Heart right ventricle (tissue), 16 donors: Measurements from ENCODE around the gene FHIT. TPM values are rescaled to one million over a fixed set of nuclear protein-coding genes. Genes with fewer than 3 reads are reported as not detected.

Experiments used
- ATAC-seq, 8 donors: fragments of 200-7000 bp; cut with Tn5 transposase; one replicate each; pipeline ENCODE4 v1.9.1; 2020; ENCODE audit warnings: mild to moderate bottlenecking in 8 of 8, moderate library complexity in 8 of 8, moderate number of reproducible peaks in 1 of 8
- DNase-seq, 2 donors: peaks; one replicate each; pipeline ENCODE4 v3.0.0-alpha.2; 2020
- H3K27ac ChIP-seq, 10 donors: fragments of 200-600 bp; sonication (generic) in 2 of 10; one replicate each; pipeline versions ENCODE4 v1.5.0 to v1.8.0; 2020 to 2022; ENCODE audit warnings: mild to moderate bottlenecking in 3 of 10
- H3K27me3 ChIP-seq, 7 donors: fragments of 200-600 bp; one replicate each; pipeline ENCODE4 v1.8.0; 2021 to 2022; ENCODE audit warnings: mild to moderate bottlenecking in 2 of 7
- H3K36me3 ChIP-seq, 9 donors: fragments of 200-600 bp; sonication (generic) in 1 of 9; one replicate each; pipeline versions ENCODE4 v1.5.0 to v1.8.0; 2020 to 2022; ENCODE audit warnings: mild to moderate bottlenecking in 2 of 9
- H3K4me1 ChIP-seq, 9 donors: fragments of 200-600 bp; sonication (generic) in 1 of 9; one replicate each; pipeline versions ENCODE4 v1.5.0 to v1.8.0; 2020 to 2022; ENCODE audit warnings: mild to moderate bottlenecking in 4 of 9
- H3K4me3 ChIP-seq, 10 donors: fragments of 200-600 bp; sonication (generic) in 2 of 10; one replicate each; pipeline versions ENCODE4 v1.5.0 to v1.8.0; 2020 to 2022; ENCODE audit warnings: mild to moderate bottlenecking in 7 of 10, moderate library complexity in 2 of 10
- H3K9me3 ChIP-seq, 11 donors: fragments of 200-600 bp in 10 of 11; sonication (generic) in 2 of 11; one replicate each; pipeline versions ENCODE4 v1.5.0 to v1.8.0; 2013 to 2022; ENCODE audit warnings: mild to moderate bottlenecking in 2 of 11, control low read depth in 1 of 11, moderate library complexity in 1 of 11
- CTCF ChIP-seq, 9 donors: fragments of 200-600 bp; sonication (generic) in 2 of 9; IDR thresholded peaks; one replicate each; pipeline versions ENCODE4 v1.5.0 to v1.8.0; 2021 to 2022; ENCODE audit warnings: antibody characterized with exemption in 9 of 9, mild to moderate bottlenecking in 5 of 9, moderate library complexity in 1 of 9
- WGBS, 2 donors: extraction: QIAGEN DNeasy Blood & Tissue Kit; methylation state at CpG; one replicate each; pipeline ENCODE4 v1.1.7; 2013; ENCODE audit warnings: inconsistent platforms in 1 of 2; 5-methylcytosine and 5-hydroxymethylcytosine counted together
- intact Hi-C, 10 donors: fragments of 100-400 bp; cut with DNase I; formaldehyde crosslinking; loops; one replicate each; pipeline versions ENCODE4 v1.11.1 to v1.14.2; 2022
- polyA plus RNA-seq, 2 donors: library from polyadenylated mRNA; stranded (reverse); fragments of 200-250 nt; gene quantifications; one replicate each; pipeline ENCODE4 v1.2.3, GENCODE V29; 2013
- total RNA-seq, 10 donors: library from RNA; stranded (reverse); fragmentation: NEBNext Ultra II Directional in 3 of 10; extraction: Animal tissue kit (Norgen Biotek cat#: 25700) in 3 of 10; gene quantifications; one replicate each; pipeline versions ENCODE4 v1.2.1 to v1.2.4, GENCODE V29; 2021 to 2023
- donor health status: Arrhythmogenic right ventricular cardiomyopathy.
- donor health status: ischemic (EF 13 %, LVEDD 7.1; RV severe dilation, severe dysfunction).
- donor health status: healthy with polysubstance abuse.
- donor health status: DM: no; HTN: yes; CAD: no.
- donor health status: DM: no; HTN: no; CAD: no.
- donor health status: ischemic (EF 25% LVEDD 6.9; RV normal size, moderate dysfunction).
- donor health status: ischemic (EF 25% LVEDD 5.7; RV mildly dilated, moderate dysfunction).
- donor health status: healthy.
- donor health status: DM: yes; HTN: yes; CAD: no.
- donor health status: Ischemic cardiomyopathy.
- donor health status: ischemic (EF 35%, LVEDD 5.7; RV mildly dilated, moderate dysfunction).
- donor health status: nonischemic (EF 11% LVEDD 7.7; RV severe dilation, severe dysfunction).
- donor health status: DM: yes; HTN: yes; CAD: no.
- donor health status: PGD.
- donor health status: ischemic (EF 29% LVEDD 5.4; RV normal size, mild dysfunction).
- donor health status: nonischemic (EF 23%, LVEDD 6.1; RV moderate dilation, normal function).

Gene FHIT
- total and polyA plus RNA-seq, 12 donors, result 4.7 to 25.5 (median 18.3) TPM

DNA sequence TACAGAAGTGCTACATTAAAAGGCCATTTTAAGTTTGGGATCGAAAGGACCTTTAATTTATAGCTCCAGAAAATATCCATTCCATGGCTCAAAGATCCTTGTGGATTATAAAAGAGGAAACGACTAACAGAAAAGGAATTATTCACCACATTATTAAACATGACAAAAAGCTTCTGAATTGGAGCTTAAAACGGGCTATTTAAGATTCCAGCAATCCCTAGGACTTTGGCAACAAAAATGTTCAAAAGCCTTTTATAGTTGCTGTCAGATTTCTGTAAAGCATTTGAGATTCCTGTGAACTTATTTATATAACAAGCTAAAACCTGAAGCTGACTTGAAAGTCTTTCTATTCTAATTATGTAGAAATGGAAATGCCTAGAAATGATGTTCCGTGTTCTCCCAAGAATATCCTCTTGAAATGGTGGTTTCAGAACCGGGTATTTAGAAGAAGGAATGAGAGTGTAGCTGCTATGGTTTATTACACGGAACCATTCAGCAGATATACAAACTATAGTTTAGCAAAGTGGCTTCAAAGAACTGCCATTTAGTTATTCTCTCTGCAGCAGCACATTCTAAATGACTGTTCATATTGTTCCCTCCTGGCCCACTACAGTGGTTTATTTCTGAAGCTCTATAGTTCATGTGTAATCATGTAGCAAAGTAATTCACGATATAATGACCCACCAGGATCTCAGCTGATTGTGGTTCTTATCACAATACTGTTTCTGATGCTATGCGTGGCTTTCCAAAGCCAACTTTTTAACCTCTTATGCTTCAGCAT is 961.7 kb downstream of the FHIT start:
- WGBS, 2 donors, result 70 to 72% methylated on average over 8 of the region's 8 CpGs
- H3K9me3 ChIP-seq, result no peaks in the 10 kb centered on the region
- DNase-seq, result no peak

GRCh38 chr3:60282866-60283265 is 968.4 kb downstream of the FHIT start:
- H3K36me3 ChIP-seq, result no peaks in the 10 kb centered on the region
- intact Hi-C loops, result no loop called here
- no peak overlapping the region for H3K4me3 ChIP-seq
- no peaks in the 10 kb centered on the region for H3K9me3 ChIP-seq
- H3K4me1 ChIP-seq, result no peaks in the 10 kb centered on the region
- DNase-seq, result no peak
- WGBS, 2 donors, result 95 to 99% methylated on average over 2 of the region's 2 CpGs
- no peak overlapping the region for H3K27ac ChIP-seq
- ATAC-seq, result no peak
- H3K27me3 ChIP-seq, result no peaks in the 10 kb centered on the region
- TF ChIP-seq CTCF (IDR thresholded peaks at IDR 0.05), result no peak

More for the DNA sequence above, 961.7 kb downstream of the FHIT start:
- ATAC-seq, result no peak
- Histone ChIP-seq H3K4me1 (peaks cover 0 to 5% (median 0%) of the 10 kb centered on the region in 9 donors), H3K36me3 (no peaks in the 10 kb centered on the region), H3K27me3 (no peaks in the 10 kb centered on the region), H3K4me3 (no peak overlapping the region), H3K27ac (no peak overlapping the region)
- TF ChIP-seq CTCF (IDR thresholded peaks at IDR 0.05), result no peak
- intact Hi-C loops, result no loop called here

GRCh38 chr3:60281970-60282369 is 969.3 kb downstream of the FHIT start:
- intact Hi-C loops, result no loop called here
- no peaks in the 10 kb centered on the region for H3K9me3 ChIP-seq

DNA sequence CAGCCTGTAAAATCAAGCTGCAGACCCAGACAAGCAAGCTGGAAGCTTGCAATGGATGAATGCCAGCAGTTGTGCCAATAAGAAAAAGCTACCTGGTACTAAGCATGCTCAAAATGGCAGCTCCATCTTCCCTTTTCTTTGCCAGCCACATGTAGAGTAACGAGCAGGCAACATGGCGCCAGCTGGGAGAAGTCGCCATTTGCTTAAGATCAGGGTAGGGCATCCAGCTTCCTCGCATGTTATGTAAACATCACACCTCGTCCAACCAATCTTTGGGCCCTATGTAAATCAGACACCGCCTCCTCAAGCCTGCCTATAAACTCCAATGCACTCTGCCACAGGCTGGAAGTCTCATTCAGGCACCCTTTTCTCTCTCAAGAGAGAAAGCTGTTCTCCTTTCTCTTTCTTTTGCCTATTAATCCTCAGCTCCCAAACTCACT is 973.9 kb downstream of the FHIT start:
- 94 to 96% methylated on average over 6 of the region's 6 CpGs for WGBS, 2 donors
- intact Hi-C loops, result no loop called here

More at GRCh38 chr3:60281970-60282369, 969.3 kb downstream of the FHIT start:
- no peaks in the 10 kb centered on the region for H3K4me1 ChIP-seq
- H3K27ac ChIP-seq, result no peak overlapping the region
- no peak overlapping the region for H3K4me3 ChIP-seq
- WGBS, 2 donors, result 84 to 92% methylated on average over 3 of the region's 3 CpGs
- no peaks in the 10 kb centered on the region for H3K36me3 ChIP-seq
- TF ChIP-seq CTCF (IDR thresholded peaks at IDR 0.05), result no peak
- no peaks in the 10 kb centered on the region for H3K27me3 ChIP-seq
- ATAC-seq (no peak), DNase-seq (no peak)

More for the DNA sequence above, 973.9 kb downstream of the FHIT start:
- TF ChIP-seq CTCF (IDR thresholded peaks at IDR 0.05), result no peak
- no peak overlapping the region for H3K27ac ChIP-seq
- no peaks in the 10 kb centered on the region for H3K36me3 ChIP-seq
- no peak for ATAC-seq
- no peak overlapping the region for H3K4me3 ChIP-seq
- DNase-seq, result no peak
- H3K4me1 ChIP-seq, result no peaks in the 10 kb centered on the region
- no peaks in the 10 kb centered on the region for H3K9me3 ChIP-seq
- H3K27me3 ChIP-seq, result no peaks in the 10 kb centered on the region
